ENCODE data around the gene CDH23.

CDH23 gene

GRCh38 chr10:71451754-71452153, 55.0 kb downstream of the CDH23 start:
- no peak for DNase-seq (ENCODE audit: low read depth)
- no peak for TF ChIP-seq CTCF (IDR thresholded peaks at IDR 0.05; ENCODE audit: control insufficient read depth, extremely low read depth, insufficient read depth)
- no peak overlapping the region for H3K4me3 ChIP-seq (ENCODE audit: low read depth, low read length)

DNA sequence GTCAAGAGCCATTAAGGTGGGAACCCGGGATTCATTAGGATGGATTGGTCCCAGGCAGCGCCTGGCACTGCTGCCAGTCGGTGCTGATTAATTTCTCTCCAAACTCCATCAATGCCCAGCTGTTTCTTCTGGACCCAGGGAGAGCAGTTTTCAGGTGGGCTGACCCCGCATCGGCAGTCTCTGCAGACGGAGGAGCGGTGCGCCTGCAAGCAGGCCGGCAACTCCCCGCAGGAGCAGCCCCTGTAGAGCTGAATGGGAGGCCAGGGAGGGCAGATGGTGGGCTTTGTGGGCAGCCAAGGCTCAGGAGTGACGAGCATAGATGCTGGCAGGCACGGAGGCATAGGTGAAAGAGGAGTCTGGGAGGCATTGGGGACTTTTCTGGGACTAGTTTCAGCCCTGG, 56.5 kb downstream of the CDH23 start:
- TF ChIP-seq CTCF (IDR thresholded peaks at IDR 0.05; ENCODE audit: control insufficient read depth, extremely low read depth, insufficient read depth): no peak
- H3K4me3 ChIP-seq (ENCODE audit: low read depth, low read length): no peak overlapping the region

GRCh38 chr10:71454347-71454746, 57.6 kb downstream of the CDH23 start:
- DNase-seq (ENCODE audit: low read depth): no peak
- no peak for TF ChIP-seq CTCF (IDR thresholded peaks at IDR 0.05; ENCODE audit: control insufficient read depth, extremely low read depth, insufficient read depth)
- H3K4me3 ChIP-seq (ENCODE audit: low read depth, low read length): no peak overlapping the region

More for the DNA sequence above, 56.5 kb downstream of the CDH23 start:
- DNase-seq (ENCODE audit: low read depth): no peak

GRCh38 chr10:71455035-71455434, 58.3 kb downstream of the CDH23 start:
- no peak for TF ChIP-seq CTCF (IDR thresholded peaks at IDR 0.05; ENCODE audit: control insufficient read depth, extremely low read depth, insufficient read depth)
- no peak for DNase-seq (ENCODE audit: low read depth)
- H3K4me3 ChIP-seq (ENCODE audit: low read depth, low read length): no peak overlapping the region

GRCh38 chr10:71456631-71457030, 59.9 kb downstream of the CDH23 start:
- TF ChIP-seq CTCF (IDR thresholded peaks at IDR 0.05; ENCODE audit: control insufficient read depth, extremely low read depth, insufficient read depth): no peak
- no peak for DNase-seq (ENCODE audit: low read depth)
- no peak overlapping the region for H3K4me3 ChIP-seq (ENCODE audit: low read depth, low read length)

DNA sequence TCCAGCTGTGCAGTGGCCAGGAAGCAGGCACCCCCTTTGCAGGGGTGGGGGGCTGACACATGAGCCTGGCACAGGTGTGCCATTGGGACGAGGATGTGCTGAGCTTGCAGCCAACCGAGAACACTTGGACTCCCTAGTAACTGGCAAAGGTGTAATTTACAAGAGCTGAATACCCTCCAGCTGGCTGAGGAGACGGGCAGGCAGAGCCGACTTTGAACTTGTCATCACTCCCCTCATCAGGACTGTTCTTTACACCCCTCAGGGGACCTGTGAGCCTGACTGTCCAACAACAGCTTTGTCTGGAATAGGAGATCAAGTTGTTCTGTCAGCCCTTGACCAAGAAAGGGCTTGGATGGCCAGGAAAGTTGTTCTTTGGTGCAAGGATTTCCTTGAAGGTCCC, 61.2 kb downstream of the CDH23 start:
- H3K4me3 ChIP-seq (ENCODE audit: low read depth, low read length): no peak overlapping the region
- no peak for TF ChIP-seq CTCF (IDR thresholded peaks at IDR 0.05; ENCODE audit: control insufficient read depth, extremely low read depth, insufficient read depth)
- no peak for DNase-seq (ENCODE audit: low read depth)

GRCh38 chr10:71458387-71458786, 61.7 kb downstream of the CDH23 start:
- no peak for TF ChIP-seq CTCF (IDR thresholded peaks at IDR 0.05; ENCODE audit: control insufficient read depth, extremely low read depth, insufficient read depth)
- DNase-seq (ENCODE audit: low read depth): no peak
- no peak overlapping the region for H3K4me3 ChIP-seq (ENCODE audit: low read depth, low read length)
